AG20443 (cell line): Measurements from ENCODE around the gene IL5.
"Not testable (repeated sequence)": the region's sequence is repeated elsewhere in the genome, so short reads cannot be mapped to it uniquely, and the experiment has no call there.

Experiments used
- DNase-seq: peaks from one replicate; pipeline ENCODE4 v3.0.0; 2012; ENCODE audit warnings: low spot score, mixed read lengths

IL5 gene

DNA sequence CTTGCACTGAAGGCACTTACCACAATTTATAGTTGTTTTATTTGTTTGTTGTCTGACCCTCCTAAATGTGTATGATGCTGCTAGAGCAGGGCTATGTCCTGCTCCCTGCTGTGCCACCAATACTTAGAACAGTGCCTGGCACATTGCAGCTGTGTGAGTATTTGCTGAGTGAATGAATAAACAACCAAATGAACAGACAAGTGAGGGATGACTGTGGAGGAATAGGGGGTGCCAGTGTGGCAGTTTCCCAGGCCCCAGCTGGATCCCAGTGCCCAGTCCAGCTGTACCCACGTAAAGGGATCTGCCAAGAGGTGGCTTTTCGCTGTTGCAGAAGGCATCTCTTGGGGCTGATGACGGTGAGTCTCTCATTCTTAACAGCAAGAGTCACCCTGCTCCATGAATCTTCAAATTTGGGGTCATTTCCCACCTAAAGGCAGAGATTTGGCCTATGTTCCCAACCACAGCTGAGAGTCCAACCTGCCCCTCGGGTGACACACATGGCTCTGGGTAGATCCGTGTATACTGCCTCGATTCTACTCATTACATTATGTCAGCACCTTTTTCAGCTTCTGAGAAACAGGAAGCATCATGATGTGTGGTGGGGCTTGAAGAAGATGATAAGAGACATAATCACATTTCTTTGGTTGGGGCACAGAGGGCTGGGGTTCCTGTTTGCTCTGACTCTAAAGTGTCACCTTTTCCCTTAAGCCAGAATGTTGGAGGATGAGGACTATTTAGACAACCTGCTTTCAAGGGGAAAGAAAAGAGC, 14.3 kb downstream of the IL5 start:
- no peak for DNase-seq

DNA sequence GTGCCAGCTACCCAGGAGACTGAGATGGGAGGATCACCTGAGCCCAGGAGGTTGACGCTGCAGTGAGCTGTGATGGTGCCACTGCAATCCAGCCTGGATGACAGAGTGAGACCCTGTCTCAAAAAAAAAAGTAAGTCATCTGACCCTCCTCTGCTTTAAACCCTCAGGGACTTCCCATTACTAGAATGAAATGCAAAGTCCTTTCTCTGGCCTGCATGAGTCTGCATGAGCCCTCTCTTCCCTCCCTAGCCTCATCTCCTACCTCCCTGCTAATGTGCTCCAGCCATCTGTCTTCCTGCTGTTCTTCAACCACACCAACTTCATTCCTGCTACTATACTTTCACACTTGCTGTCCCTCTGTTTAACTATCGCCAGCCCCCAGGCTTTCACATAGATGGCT, 15.3 kb downstream of the IL5 start:
- no peak for DNase-seq

DNA sequence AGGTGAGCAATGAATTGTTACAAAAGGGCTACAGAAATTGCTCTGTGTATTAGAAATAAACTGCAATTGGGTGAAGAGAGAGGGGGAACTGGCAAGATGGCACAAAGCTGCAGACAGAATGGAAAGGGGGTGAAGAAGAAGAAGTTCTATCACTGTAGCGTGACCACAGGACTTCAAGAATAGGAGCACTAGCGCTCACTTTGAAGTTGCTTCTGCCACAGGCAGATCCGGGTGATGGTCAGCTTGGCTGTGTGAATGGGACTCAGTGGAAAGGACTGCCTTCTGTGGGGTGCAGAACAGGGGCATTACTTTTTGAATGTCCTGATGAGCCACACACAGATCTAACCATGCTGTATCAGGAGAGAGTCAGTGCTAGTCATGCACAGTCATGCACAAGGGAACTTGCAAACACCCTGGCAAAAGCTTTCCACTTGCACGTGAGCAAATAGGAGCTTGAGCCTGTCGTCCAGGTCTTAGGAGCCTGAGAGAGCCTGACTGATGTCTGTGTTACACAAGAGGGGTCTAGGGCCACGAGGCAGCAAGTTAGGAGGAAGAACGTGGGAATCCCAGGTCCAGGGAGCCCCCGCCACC, 16.3 kb downstream of the IL5 start:
- no peak for DNase-seq

GRCh38 chr5:132526290-132526973, 16.9 kb downstream of the IL5 start:
- peak; percentile 80 for DNase-seq

- no peak for DNase-seq
Observed at GRCh38 chr5:132525299-132525724, 18.0 kb downstream of the IL5 start.

GRCh38 chr5:132524877-132525276, 18.4 kb downstream of the IL5 start:
- not testable (repeated sequence) for DNase-seq

DNA sequence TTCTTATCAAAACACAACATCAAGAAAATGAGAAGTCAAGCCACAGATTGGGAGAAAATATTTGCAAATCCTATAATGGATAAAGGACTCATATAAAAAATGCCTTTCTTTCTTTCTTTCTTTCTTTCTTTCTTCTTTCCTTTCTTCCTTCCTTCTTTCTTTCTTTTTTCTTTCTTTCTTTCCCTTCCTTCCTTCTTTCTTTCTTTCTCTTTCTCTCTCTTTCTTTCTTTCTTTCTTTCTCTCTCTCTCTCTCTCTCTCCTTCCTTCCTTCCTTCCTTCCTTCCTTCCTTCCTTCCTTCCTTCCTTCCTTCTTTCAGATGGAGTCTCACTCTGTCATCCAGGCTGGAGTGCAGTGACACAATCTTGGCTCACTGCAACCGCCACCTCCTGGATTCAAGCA, 21.3 kb downstream of the IL5 start:
- DNase-seq: not testable (repeated sequence)

DNA sequence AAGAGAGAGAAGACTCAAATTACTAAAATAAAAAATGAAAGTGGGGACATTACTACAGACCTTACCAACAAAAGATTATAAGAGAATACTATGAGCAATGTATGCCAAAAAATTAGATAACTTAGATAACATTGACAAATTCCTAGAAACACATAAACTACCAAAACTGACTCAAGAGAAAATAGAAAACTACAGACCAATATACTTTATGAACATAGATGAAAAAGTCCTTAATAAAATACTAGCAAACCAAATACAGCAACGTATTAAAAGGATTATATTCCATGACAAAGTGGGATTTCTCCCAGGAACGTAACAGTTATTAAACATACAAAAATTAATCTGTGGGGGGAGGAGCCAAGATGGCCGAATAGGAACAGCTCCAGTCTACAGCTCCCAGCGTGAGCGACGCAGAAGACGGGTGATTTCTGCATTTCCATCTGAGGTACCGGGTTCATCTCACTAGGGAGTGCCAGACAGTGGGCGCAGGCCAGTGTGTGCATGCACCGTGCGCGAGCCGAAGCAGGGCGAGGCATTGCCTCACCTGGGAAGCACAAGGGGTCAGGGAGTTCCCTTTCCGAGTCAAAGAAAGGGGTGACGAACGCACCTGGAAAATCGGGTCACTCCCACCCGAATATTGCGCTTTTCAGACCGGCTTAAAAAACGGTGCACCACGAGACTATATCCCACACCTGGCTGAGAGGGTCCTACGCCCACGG, 29.5 kb downstream of the IL5 start:
- DNase-seq: not testable (repeated sequence)

DNA sequence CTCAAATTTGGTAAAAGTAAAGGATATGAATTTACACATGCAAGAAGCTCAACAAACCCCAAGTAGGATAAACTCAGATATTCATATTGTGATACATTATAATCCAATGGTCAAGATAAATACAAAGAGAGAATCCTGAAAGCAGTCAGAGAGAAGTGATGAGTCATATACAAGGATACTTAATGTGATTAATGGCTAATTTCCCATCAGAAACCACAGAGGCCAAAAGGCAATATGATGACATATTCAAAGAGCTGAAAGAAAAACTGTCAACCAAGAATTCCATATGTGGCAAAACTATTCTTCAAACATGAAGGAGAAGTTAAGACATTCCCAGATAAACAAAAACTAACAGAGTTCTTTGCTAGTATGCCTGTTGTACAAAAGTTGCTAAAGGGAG, 33.2 kb downstream of the IL5 start:
- DNase-seq: no peak

- peak; percentile 90 for DNase-seq
Observed at GRCh38 chr5:132506094-132506692, 37.1 kb downstream of the IL5 start.

GRCh38 chr5:132505641-132506040, 37.7 kb downstream of the IL5 start:
- DNase-seq: no peak

DNA sequence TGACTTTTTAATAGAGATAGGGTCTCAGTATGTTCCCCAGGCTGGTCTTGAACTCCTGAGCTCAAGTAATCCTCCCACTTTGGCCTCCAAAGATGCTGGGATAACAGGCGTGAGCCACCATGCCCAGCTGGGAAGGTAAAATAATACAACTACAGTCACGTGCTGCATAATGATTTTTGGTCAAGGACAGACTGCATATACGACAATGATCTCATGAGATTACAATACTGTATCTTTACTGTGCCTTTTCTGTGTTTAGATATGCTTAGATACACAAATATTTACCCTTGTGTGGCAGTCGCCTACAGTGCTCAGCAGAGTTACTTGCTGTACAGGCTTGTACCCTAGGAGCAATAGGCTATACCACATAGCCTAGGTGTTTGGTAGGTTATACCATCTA, 38.6 kb downstream of the IL5 start:
- DNase-seq: no peak

DNA sequence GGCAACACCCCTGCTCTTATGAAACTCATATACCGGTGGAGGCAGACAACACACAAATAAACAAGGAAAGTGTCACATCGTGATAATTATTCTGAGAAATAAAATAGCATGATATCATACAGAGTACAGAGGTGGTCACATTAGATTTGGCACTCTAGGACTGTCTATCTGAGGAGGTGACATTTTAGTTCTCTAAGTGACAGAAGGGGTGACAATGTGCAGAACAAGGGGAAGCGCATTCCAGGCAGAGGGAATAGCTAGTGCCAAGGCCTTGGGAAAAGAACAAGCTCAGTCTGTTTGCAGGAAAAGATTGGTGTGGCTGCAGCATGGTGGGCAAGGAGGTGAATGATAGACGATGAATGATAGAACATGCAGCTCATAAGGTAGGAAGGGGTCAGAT, 40.1 kb downstream of the IL5 start:
- DNase-seq: no peak

GRCh38 chr5:132501961-132502931, 41.1 kb downstream of the IL5 start:
- DNase-seq: no peak

DNA sequence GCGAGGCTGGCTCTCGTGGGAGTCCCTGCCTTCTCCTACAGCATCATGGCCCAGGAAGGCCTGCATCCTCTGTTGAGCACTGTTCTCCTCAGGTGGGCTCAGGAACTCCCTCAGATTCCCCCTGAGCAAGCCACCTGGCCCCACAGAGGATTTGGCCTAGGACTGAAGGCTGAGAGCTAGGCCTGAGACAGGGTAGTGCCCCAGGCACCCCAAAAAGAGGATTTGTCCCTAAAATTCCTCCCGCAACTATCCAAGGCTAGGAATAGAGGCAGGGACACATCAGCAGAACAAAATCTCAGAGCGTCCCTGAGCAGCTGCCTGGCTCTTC, 41.7 kb downstream of the IL5 start:
- DNase-seq: no peak

DNA sequence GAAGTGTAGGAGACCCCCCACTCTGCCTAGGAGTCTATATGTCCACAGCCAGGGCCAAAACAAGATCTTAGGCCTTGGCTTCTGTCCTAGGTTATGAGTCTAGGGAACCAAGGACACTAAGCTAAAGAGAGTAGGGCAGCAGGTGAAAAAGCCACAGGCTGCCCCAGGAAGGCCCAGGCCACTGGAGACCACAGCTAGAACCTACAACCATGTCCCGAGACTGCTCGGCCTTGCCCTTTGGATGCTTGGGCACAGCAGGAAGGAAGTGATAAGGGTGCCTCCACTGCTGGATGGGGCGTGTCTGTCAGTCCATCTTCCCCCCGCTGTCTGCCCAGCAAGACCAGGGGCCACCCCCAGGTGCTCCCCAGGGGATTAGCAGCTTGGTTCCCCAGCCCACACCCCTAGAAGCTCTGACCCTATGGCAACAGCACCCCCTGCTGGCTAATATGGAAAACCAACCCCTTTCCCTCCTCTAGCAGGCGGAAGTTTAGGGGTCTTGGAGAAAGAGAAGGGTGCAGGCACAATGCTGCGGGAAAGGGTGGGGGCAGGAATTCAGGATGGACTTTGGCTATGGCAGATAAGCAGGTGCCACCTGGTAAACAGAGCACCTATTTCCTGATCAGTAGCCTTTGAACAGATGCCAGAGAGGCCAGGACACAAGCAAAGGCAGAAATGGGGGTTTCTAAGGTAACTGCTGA, 42.2 kb downstream of the IL5 start:
- DNase-seq: peak; percentile 61

- DNase-seq: no peak
Observed at GRCh38 chr5:132500244-132500930, 42.9 kb downstream of the IL5 start.

- DNase-seq: no peak
Observed at GRCh38 chr5:132499440-132500243, 43.7 kb downstream of the IL5 start.

DNA sequence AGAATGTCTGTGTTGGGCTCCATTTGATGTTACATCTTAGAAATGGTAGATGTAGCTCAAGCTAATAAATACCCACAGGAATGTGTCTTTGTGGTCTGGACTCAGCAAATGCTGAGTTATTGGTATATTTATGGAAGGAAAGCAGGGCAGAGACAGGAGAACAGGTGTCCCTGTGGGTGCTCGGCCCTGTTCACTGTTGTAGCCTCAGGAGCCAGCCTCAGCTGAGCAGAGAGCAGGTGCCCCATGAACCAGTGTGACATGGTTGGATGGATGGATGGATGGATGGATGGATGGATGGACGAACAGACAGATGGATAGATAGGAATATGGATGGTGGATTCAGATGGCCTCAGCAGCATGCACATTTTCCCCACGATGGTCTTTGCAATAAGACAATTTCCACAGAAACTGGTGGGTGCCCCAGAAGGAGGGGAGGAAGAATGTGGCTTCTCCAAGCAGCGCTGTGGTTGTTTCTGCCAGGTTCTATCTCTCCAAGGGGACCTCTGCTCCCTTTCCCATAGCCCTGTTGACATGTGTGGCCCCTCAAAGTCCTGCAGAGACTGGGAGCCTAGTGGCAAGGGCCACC, 44.5 kb downstream of the IL5 start:
- no peak for DNase-seq
